Measurements from ENCODE around the gene E2F2. TPM values are rescaled to one million over a fixed set of nuclear protein-coding genes. Genes with fewer than 3 reads are reported as not detected.

The E2F2 gene
- total RNA-seq, 5 donors from 2014 or later (not counting 1 experiment from before 2014, with no cell fraction given), result 1.7 to 3.1 (median 2.5) TPM

DNA sequence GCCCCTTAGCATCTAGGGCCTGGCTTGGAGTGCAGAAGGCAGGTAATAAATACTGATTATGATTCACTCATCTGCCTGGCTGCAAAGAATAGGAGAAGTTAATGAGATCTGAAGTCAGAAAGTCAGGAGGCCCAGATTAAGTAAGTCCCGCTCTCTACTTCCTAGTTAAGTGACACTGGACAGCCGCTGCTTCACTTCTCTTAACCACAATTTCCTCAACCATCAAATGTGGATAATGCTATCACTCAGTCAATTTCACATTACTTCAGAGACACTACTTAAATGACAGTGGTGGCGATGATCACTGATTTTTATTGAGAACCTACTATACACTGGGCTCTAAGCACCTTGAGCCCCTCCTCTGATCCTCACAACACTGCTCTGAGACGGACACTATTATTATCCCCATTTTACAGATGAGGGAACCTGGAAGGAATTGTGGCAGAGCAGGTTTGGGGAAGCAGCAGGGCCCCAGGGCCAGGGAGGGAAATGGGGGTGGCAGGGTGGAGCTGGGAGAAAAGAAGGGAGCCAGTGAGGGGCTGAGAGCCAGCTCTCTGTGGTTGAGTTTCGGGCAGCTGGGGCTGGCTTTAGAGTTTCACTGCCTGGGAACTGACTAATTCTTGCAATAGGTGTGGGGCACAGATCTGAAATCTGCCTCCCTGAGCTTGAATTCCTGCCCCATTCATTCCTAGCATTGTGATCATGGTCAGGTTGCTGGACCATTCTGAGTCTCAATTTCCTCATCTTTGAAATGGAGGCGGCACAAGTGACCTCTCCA lies 2.4 kb upstream of the E2F2 start:
- Histone ChIP-seq H3K27ac (ENCODE audit: low read length) (peak overlapping the region; percentile 31), H3K4me3 (ENCODE audit: control insufficient read depth in 1 of 2, extremely low read depth in 1 of 2, low read length in 1 of 2) (no peak overlapping the region), H3K27me3 (replicated peaks in 1 of 2; ENCODE audit: control insufficient read depth in 2 of 2, extremely low read depth in 1 of 2, insufficient read depth in 2 of 2, low read length in 1 of 2) (no peaks in the 10 kb centered on the region), H3K4me1 (ENCODE audit: control insufficient read depth in 1 of 2, extremely low read depth in 1 of 2, insufficient read depth in 2 of 2, low read length in 2 of 2) (peaks cover 17 to 58% of the 10 kb centered on the region in 2 experiments), H3K36me3 (ENCODE audit: control insufficient read depth in 2 of 2, extremely low read depth in 1 of 2, insufficient read depth in 1 of 2, low read length in 1 of 2) (no peaks in the 10 kb centered on the region), H3K9me3 (no peaks in the 10 kb centered on the region)
- peaks cover 44 to 69% (median 46%) of the 10 kb centered on the region in 3 donors for H3K4me1 Mint-ChIP-seq
- ATAC-seq (replicated peaks in 1 of 4), result no peak
- peak overlapping the region; percentile 90 to 91 for H3K27ac Mint-ChIP-seq
- ChIA-PET POLR2A (no interaction called here), CTCF (interaction anchor here in 1 of 2 donors (0.6 kb wide), 1 partner anchor 1215 kb away, joined by 3 read pairs; no protein-coding TSS in a partner anchor)
- H3K9me3 Mint-ChIP-seq, result no peaks in the 10 kb centered on the region
- H3K36me3 Mint-ChIP-seq, result no peaks in the 10 kb centered on the region
- H3K27me3 Mint-ChIP-seq, result no peaks in the 10 kb centered on the region
- H3K4me3 Mint-ChIP-seq, result peak overlapping the region; percentile 6 to 11 (median 6)
- WGBS (ENCODE audit: insufficient coverage), result 68% methylated on average over 3 of the region's 6 CpGs
- peak in 1 of 35 experiments; percentile 35 for DNase-seq

DNA sequence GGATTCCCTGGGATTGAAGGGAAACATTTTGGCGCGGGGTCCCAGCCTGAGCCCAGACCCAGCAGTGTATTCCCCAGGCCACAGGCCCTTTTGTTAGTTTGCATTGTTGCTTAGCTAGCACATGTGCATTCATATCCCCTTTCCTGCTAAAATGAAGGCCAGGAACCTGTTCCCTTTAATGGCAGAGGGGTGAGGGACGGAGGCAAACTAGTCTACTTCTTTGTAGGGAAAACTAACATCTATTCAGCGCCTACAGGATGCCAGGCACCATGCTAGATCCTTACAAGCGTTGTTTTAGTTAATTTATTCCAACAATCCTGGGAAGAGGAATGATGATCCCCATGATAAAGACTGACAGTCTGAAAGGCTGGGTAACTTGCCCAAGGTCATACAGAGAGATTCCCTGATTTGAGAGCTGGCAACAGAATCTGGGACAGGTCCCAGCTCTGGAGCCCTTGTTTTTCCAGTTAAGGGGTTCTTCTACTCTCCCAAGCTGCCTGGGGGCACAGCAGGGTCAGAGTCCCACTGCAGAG lies 595 bp upstream of the E2F2 start:
- no peaks in the 10 kb centered on the region for H3K27me3 Mint-ChIP-seq
- peak overlapping the region; percentile 40 for H3K27ac ChIP-seq (ENCODE audit: low read length)
- POLR2A ChIA-PET, result interaction anchor here (0.7 to 1.5 kb wide), 2 partner anchors 62 to 106 kb away, joined by 3 to 6 read pairs; no protein-coding TSS in a partner anchor
- no peaks in the 10 kb centered on the region for H3K27me3 ChIP-seq (replicated peaks in 1 of 2; ENCODE audit: control insufficient read depth in 2 of 2, extremely low read depth in 1 of 2, insufficient read depth in 2 of 2, low read length in 1 of 2)
- peaks cover 62 to 81% (median 64%) of the 10 kb centered on the region in 3 donors for H3K4me1 Mint-ChIP-seq
- DNase-seq (no peak), ATAC-seq (replicated peaks in 1 of 4) (no peak)
- H3K4me3 Mint-ChIP-seq, result peak overlapping the region; percentile 84 to 90 (median 85)
- peak overlapping the region; percentile 90 to 91 for H3K27ac Mint-ChIP-seq
- H3K9me3 ChIP-seq, result no peaks in the 10 kb centered on the region
- H3K4me1 ChIP-seq (ENCODE audit: control insufficient read depth in 1 of 2, extremely low read depth in 1 of 2, insufficient read depth in 2 of 2, low read length in 2 of 2), result peaks cover 33 to 76% of the 10 kb centered on the region in 2 experiments
- CTCF ChIA-PET, result interaction anchor here (0.5 to 1.9 kb wide), 10 partner anchors 8 to 365 kb away, joined by 3 to 10 read pairs (median 4); partner anchors contain the start of gene ASAP3 (in 2 of the 2)
- H3K36me3 Mint-ChIP-seq, result no peaks in the 10 kb centered on the region
- H3K9me3 Mint-ChIP-seq, result no peaks in the 10 kb centered on the region
- WGBS (ENCODE audit: insufficient coverage), result 33% methylated on average over 3 of the region's 5 CpGs
- H3K36me3 ChIP-seq (ENCODE audit: control insufficient read depth in 2 of 2, extremely low read depth in 1 of 2, insufficient read depth in 1 of 2, low read length in 1 of 2), result no peaks in the 10 kb centered on the region
- peak overlapping the region; percentile 45 for H3K4me3 ChIP-seq (ENCODE audit: control insufficient read depth in 1 of 2, extremely low read depth in 1 of 2, low read length in 1 of 2)

DNA sequence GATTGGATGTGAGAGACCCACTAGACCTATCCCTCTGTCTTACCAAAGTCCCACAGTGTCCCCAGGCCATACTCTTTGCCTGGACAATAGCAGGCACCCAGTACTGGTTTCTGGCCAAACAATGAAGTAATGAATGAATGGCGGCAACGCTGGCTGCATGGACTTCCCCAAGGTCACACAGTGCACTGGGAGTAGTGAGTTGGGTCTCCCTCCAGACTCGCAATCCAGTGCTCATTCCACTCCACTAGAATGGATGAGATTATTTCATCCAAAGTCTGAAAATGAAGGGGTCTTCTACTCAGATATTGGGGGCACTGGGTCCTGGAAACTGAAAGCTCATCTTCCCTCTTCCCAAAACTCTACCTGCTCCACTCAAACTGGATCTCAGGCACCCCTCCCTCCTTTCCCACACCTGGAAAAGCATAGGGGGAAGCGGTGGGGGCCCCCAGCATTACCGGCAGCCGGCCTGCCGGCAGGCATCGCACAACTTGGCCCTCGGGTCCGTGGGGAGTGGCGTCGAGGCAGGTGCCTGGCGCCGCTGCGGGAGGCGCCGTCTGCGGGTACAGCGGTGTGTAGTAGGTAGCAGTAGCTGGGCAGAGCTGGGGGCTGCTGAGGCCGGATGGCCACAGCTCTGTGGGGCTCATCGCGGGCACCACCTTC lies 816 bp downstream of the E2F2 start:
- peaks cover 45 to 91% of the 10 kb centered on the region in 2 experiments for H3K4me1 ChIP-seq (ENCODE audit: control insufficient read depth in 1 of 2, extremely low read depth in 1 of 2, insufficient read depth in 2 of 2, low read length in 2 of 2)
- H3K27me3 ChIP-seq (replicated peaks in 1 of 2; ENCODE audit: control insufficient read depth in 2 of 2, extremely low read depth in 1 of 2, insufficient read depth in 2 of 2, low read length in 1 of 2), result no peaks in the 10 kb centered on the region
- H3K9me3 ChIP-seq, result no peaks in the 10 kb centered on the region
- H3K4me3 Mint-ChIP-seq, result peak overlapping the region; percentile 50 to 90 (median 76)
- peak overlapping the region; percentile 45 to 65 for H3K4me3 ChIP-seq (ENCODE audit: control insufficient read depth in 1 of 2, extremely low read depth in 1 of 2, low read length in 1 of 2)
- ChIA-PET CTCF (interaction anchor here in 1 of 2 donors (1.5 to 6.6 kb wide), 4 partner anchors 9 to 32 kb away, joined by 7 to 52 read pairs (median 17); no protein-coding TSS in a partner anchor), POLR2A (interaction anchor here in 1 of 2 donors (0.6 kb wide), 1 partner anchor 106 kb away, joined by 4 read pairs; no protein-coding TSS in a partner anchor)
- no peak for ATAC-seq (replicated peaks in 1 of 4)
- H3K36me3 ChIP-seq (ENCODE audit: control insufficient read depth in 2 of 2, extremely low read depth in 1 of 2, insufficient read depth in 1 of 2, low read length in 1 of 2), result no peaks in the 10 kb centered on the region
- WGBS (ENCODE audit: insufficient coverage), result 4% methylated on average over 21 of the region's 22 CpGs
- peaks cover 76 to 90% (median 78%) of the 10 kb centered on the region in 3 donors for H3K4me1 Mint-ChIP-seq
- no peaks in the 10 kb centered on the region for H3K9me3 Mint-ChIP-seq
- peak overlapping the region; percentile 7 for H3K27ac ChIP-seq (ENCODE audit: low read length)
- no peaks in the 10 kb centered on the region for H3K36me3 Mint-ChIP-seq
- DNase-seq, result peak in 2 of 35 experiments; percentile 16 to 34
- no peaks in the 10 kb centered on the region for H3K27me3 Mint-ChIP-seq
- H3K27ac Mint-ChIP-seq, result peak overlapping the region; percentile 95 to 99

DNA sequence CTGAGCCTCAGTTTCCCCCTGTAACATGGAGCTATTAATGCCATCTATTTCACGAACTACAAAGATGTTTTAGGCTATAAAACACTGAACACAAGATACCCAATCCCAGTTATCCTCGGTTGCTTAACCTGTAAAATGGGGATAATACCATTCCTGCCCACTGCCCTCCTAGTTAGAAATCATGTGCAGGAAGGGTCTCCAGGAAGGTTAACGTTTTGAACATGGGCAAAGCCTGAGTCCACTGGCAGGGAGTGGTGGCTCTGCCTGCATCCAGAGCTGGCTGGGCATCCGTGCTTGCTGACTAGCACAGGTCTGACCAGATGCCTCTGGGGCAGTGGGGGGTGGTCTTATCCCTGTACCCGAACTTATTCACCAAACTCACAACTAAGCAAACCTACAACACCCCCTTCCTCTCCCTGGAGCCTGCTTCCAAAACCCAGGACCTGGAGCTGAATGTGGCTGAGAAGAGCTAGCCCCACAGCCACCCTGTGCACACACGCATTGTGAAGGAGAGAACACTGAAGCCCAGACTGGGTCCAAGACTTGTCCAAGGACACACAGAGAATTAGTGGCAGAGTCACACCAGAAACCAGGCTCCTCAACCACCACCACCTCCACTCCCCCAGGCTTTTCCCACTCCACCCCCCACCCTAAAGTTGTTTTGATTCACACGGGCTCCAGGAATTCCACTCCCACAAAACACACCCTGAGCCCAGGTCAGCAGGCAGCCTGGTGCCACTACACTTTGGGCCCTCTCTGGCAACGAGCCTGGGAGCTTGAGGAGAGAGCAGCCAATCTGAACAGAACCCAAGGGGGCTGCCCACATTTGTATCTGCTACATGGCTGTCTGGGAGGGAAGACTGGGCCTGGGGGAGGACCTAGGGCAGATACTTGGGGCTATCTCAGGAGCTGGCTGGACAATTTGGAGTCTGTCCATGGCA lies 1.6 kb downstream of the E2F2 start:
- Histone ChIP-seq H3K9me3 (no peaks in the 10 kb centered on the region), H3K27ac (ENCODE audit: low read length) (peak overlapping the region; percentile 77), H3K36me3 (ENCODE audit: control insufficient read depth in 2 of 2, extremely low read depth in 1 of 2, insufficient read depth in 1 of 2, low read length in 1 of 2) (no peaks in the 10 kb centered on the region), H3K27me3 (replicated peaks in 1 of 2; ENCODE audit: control insufficient read depth in 2 of 2, extremely low read depth in 1 of 2, insufficient read depth in 2 of 2, low read length in 1 of 2) (no peaks in the 10 kb centered on the region), H3K4me3 (ENCODE audit: control insufficient read depth in 1 of 2, extremely low read depth in 1 of 2, low read length in 1 of 2) (peak overlapping the region in 1 of 2 donors; percentile 45), H3K4me1 (ENCODE audit: control insufficient read depth in 1 of 2, extremely low read depth in 1 of 2, insufficient read depth in 2 of 2, low read length in 2 of 2) (peaks cover 48 to 99% of the 10 kb centered on the region in 2 experiments)
- H3K27ac Mint-ChIP-seq, result peak overlapping the region; percentile 95 to 99
- ATAC-seq (replicated peaks in 1 of 4) (no peak), DNase-seq (peak in 1 of 35 experiments; percentile 19)
- H3K4me3 Mint-ChIP-seq, result peak overlapping the region; percentile 50 to 90 (median 76)
- whole genome bisulfite sequencing (ENCODE audit: insufficient coverage), result 20% methylated on average over 2 of the region's 8 CpGs
- H3K36me3 Mint-ChIP-seq, result no peaks in the 10 kb centered on the region
- POLR2A ChIA-PET, result interaction anchor here (0.5 to 1.4 kb wide), 3 partner anchors 10 to 107 kb away, joined by 4 to 5 read pairs (median 5); no protein-coding TSS in a partner anchor
- CTCF ChIA-PET, result interaction anchor here (1.2 to 6.6 kb wide), 6 partner anchors 10 to 35 kb away, joined by 3 to 52 read pairs (median 8); no protein-coding TSS in a partner anchor
- H3K27me3 Mint-ChIP-seq, result no peaks in the 10 kb centered on the region
- H3K9me3 Mint-ChIP-seq, result no peaks in the 10 kb centered on the region
- H3K4me1 Mint-ChIP-seq, result peaks cover 81 to 92% (median 84%) of the 10 kb centered on the region in 3 donors

DNA sequence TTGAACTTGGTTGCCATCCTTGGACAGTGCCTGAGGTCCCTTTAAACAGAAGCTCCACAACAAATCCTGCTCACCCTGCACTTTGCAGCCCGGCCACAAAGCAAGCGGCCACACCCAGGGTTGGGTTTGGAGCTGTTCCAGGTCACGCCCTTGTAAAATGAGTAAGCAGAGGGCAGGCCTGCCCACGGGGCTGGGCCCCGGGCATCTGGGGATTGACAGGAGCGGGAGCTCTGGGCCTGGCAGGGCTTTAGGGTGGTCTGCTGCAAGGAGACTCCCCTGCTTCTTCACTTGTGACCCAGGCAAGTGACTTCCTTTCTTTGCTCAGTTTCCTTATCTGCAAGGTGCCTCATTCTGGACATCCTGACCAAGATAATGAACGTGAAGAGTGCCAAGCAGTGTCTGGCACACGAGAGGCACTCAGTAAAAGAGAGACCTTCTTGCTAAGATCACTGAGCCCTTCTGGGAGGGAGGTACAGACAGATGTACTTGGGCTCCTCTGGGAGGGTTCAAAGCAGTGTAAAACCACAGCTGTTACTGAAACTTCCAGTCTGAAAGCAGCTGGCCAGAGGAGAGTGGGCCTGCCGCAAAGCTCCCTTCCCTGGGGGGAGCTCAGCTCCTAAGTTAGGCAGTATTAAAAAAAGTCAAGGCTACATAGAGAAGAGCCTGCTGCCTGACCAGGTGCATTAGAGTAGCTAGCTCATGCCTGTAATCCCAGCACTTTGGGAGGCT lies 2.6 kb downstream of the E2F2 start:
- H3K4me3 ChIP-seq (ENCODE audit: control insufficient read depth in 1 of 2, extremely low read depth in 1 of 2, low read length in 1 of 2), result peak overlapping the region; percentile 0 to 27
- H3K27ac Mint-ChIP-seq, result peak overlapping the region; percentile 95 to 99
- 0% methylated on average over 5 of the region's 9 CpGs for WGBS (ENCODE audit: insufficient coverage)
- DNase-seq, result peak; percentile 38 to 87 (median 66)
- H3K4me1 ChIP-seq (ENCODE audit: control insufficient read depth in 1 of 2, extremely low read depth in 1 of 2, insufficient read depth in 2 of 2, low read length in 2 of 2), result peaks cover 51 to 99% of the 10 kb centered on the region in 2 experiments
- H3K9me3 ChIP-seq, result no peaks in the 10 kb centered on the region
- peak overlapping the region; percentile 64 to 90 (median 76) for H3K4me3 Mint-ChIP-seq
- no peaks in the 10 kb centered on the region for H3K36me3 ChIP-seq (ENCODE audit: control insufficient read depth in 2 of 2, extremely low read depth in 1 of 2, insufficient read depth in 1 of 2, low read length in 1 of 2)
- peak; percentile 63 to 80 (median 78) for ATAC-seq (replicated peaks in 1 of 4)
- CTCF ChIA-PET, result interaction anchor here (0.5 to 6.6 kb wide), 13 partner anchors 8 to 160 kb away, joined by 3 to 52 read pairs (median 4); no protein-coding TSS in a partner anchor
- no peaks in the 10 kb centered on the region for H3K36me3 Mint-ChIP-seq
- no peaks in the 10 kb centered on the region for H3K9me3 Mint-ChIP-seq
- POLR2A ChIA-PET, result interaction anchor here (0.6 to 1.4 kb wide), 3 partner anchors 9 to 251 kb away, joined by 3 to 6 read pairs (median 5); no protein-coding TSS in a partner anchor
- H3K27me3 ChIP-seq (replicated peaks in 1 of 2; ENCODE audit: control insufficient read depth in 2 of 2, extremely low read depth in 1 of 2, insufficient read depth in 2 of 2, low read length in 1 of 2), result no peaks in the 10 kb centered on the region
- H3K27me3 Mint-ChIP-seq, result no peaks in the 10 kb centered on the region
- peak overlapping the region; percentile 77 for H3K27ac ChIP-seq (ENCODE audit: low read length)
- peaks cover 79 to 93% (median 82%) of the 10 kb centered on the region in 3 donors for H3K4me1 Mint-ChIP-seq

All from T-cell (primary cell).